IMR-90 (cell line): ENCODE data around the gene DENND6B. TPM values are rescaled to one million over a fixed set of nuclear protein-coding genes. Genes with fewer than 3 reads are reported as not detected.

Experiments used
- ATAC-seq: fragments of 200-7000 bp; cut with Tn5 transposase; 2 replicates; pipeline ENCODE4 v1.9.1; 2020; ENCODE audit warnings: low read depth, mild to moderate bottlenecking, moderate library complexity
- BruUV-seq: library from RNA; stranded (reverse); fragments of 400-500 nt; replicated peaks from 2 replicates; lab custom pipeline; 2021; lab: Mats Ljungman, UMichigan
- CTCF ChIA-PET: fragments of 300-600 bp; formaldehyde crosslinking; extraction: SDS; loops from one replicate; lab custom pipeline; 2021; ENCODE audit warnings: antibody characterized with exemption; lab: Yijun Ruan, JAX
- POLR2A ChIA-PET: fragments of 300-600 bp; sonication (Branson Sonifier 250); formaldehyde crosslinking; loops from one replicate; lab custom pipeline; 2022; ENCODE audit warnings: antibody characterized with exemption; ENCODE audit not compliant: unreplicated experiment; lab: Charles Lee
- DNase-seq: peaks from one replicate; pipeline ENCODE4 v3.0.0; 2013
- H2AFZ ChIP-seq: replicated peaks from 2 replicates; pipeline ENCODE3; 2013; ENCODE audit warnings: low read length, mild to moderate bottlenecking; ENCODE audit not compliant: poor library complexity
- H2AK5ac ChIP-seq: 2 replicates; pipeline ENCODE4 v1.6.1; 2013; ENCODE audit warnings: low read depth, low read length, inconsistent platforms
- H2AK9ac ChIP-seq: replicated peaks from 2 replicates; pipeline ENCODE3; 2013; ENCODE audit warnings: mild to moderate bottlenecking, low read depth, low read length, moderate library complexity; ENCODE audit not compliant: poor library complexity
- H2BK120ac ChIP-seq: 2 replicates; pipeline ENCODE4 v1.6.1; 2013; ENCODE audit warnings: low read depth, low read length, inconsistent platforms
- H2BK15ac ChIP-seq: 3 replicates; pipeline ENCODE4 v1.6.1; 2013; ENCODE audit warnings: low read depth, low read length, inconsistent platforms
- H2BK20ac ChIP-seq: 2 replicates; pipeline ENCODE4 v1.6.1; 2013; ENCODE audit warnings: low read depth, mild to moderate bottlenecking, inconsistent platforms, low read length, moderate library complexity
- H2BK5ac ChIP-seq: 2 replicates; pipeline ENCODE4 v1.6.1; 2013; ENCODE audit warnings: mild to moderate bottlenecking, low read depth, low read length, inconsistent platforms; ENCODE audit not compliant: poor library complexity, severe bottlenecking
- H3K14ac ChIP-seq: replicated peaks from 2 replicates; pipeline ENCODE4 v1.6.1; 2013; ENCODE audit warnings: low read depth, low read length, inconsistent platforms
- H3K18ac ChIP-seq: 2 replicates; pipeline ENCODE4 v1.6.1; 2013; ENCODE audit warnings: low read depth, low read length, control low read depth
- H3K23ac ChIP-seq: 2 replicates; pipeline ENCODE4 v1.6.1; 2013; ENCODE audit warnings: low read depth, low read length, inconsistent platforms
- H3K27ac ChIP-seq: 2 replicates; pipeline ENCODE4 v1.5.1; 2013; ENCODE audit warnings: mild to moderate bottlenecking, control low read depth, low read length; ENCODE audit not compliant: insufficient read depth
- H3K27me3 ChIP-seq: 2 replicates; pipeline ENCODE4 v1.6.1; 2013; ENCODE audit warnings: low read length; ENCODE audit not compliant: control insufficient read depth, insufficient read depth
- H3K36me3 ChIP-seq: 2 replicates; pipeline ENCODE4 v1.6.1; 2013; ENCODE audit warnings: low read length, mixed read lengths; ENCODE audit not compliant: control insufficient read depth, insufficient read depth
- H3K4ac ChIP-seq: 2 replicates; pipeline ENCODE4 v1.6.1; 2013; ENCODE audit warnings: low read depth, low read length, inconsistent platforms
- H3K4me1 ChIP-seq: 2 replicates; pipeline ENCODE4 v1.6.1; 2013; ENCODE audit warnings: low read length, mixed read lengths; ENCODE audit not compliant: control insufficient read depth, insufficient read depth
- H3K4me2 ChIP-seq: 2 replicates; pipeline ENCODE4 v1.6.1; 2013; ENCODE audit warnings: low read depth, mild to moderate bottlenecking, control low read depth, low read length, moderate library complexity
- H3K4me3 ChIP-seq: 2 replicates; pipeline ENCODE4 v1.5.1; 2013; ENCODE audit warnings: low read depth, mild to moderate bottlenecking, control low read depth, low read length, moderate library complexity; ENCODE audit not compliant: insufficient read depth
- H3K56ac ChIP-seq: 2 replicates; pipeline ENCODE4 v1.6.1; 2013; ENCODE audit warnings: low read length, inconsistent platforms; ENCODE audit not compliant: insufficient read depth; ENCODE audit errors: extremely low read depth
- H3K79me1 ChIP-seq, 2 experiments: 2 replicates each; pipeline ENCODE4 v1.6.1; 2013; ENCODE audit warnings: low read length in 2 of 2, inconsistent platforms in 1 of 2, low read depth in 1 of 2
- H3K9ac ChIP-seq: 2 replicates; pipeline ENCODE4 v1.6.1; 2013; ENCODE audit warnings: low read depth, low read length, control low read depth
- H3K9me1 ChIP-seq: 2 replicates; pipeline ENCODE4 v1.6.1; 2013; ENCODE audit warnings: low read length, inconsistent platforms; ENCODE audit not compliant: insufficient read depth
- H3K9me3 ChIP-seq: 2 replicates; pipeline ENCODE4 v1.6.1; 2013; ENCODE audit warnings: low read length; ENCODE audit not compliant: control insufficient read depth, insufficient read depth
- H4K20me1 ChIP-seq: 2 replicates; pipeline ENCODE4 v1.6.1; 2013; ENCODE audit warnings: low read length, inconsistent platforms; ENCODE audit not compliant: insufficient read depth
- H4K5ac ChIP-seq: 2 replicates; pipeline ENCODE4 v1.6.1; 2013; ENCODE audit warnings: mild to moderate bottlenecking, low read depth, low read length, control low read depth
- H4K8ac ChIP-seq, 2 experiments: 2 replicates each; pipeline ENCODE4 v1.6.1; 2013; ENCODE audit warnings: low read depth in 2 of 2, low read length in 2 of 2, control low read depth in 1 of 2, inconsistent platforms in 1 of 2
- H4K91ac ChIP-seq: 2 replicates; pipeline ENCODE4 v1.6.1; 2013; ENCODE audit warnings: low read depth, low read length, inconsistent platforms; ENCODE audit not compliant: insufficient read depth
- FOS ChIP-seq: fragments of 150-350 bp; IDR thresholded peaks from 2 replicates; pipeline ENCODE4 v1.6.1; 2016; ENCODE audit warnings: low read depth, low read length
- MXI1 ChIP-seq: IDR thresholded peaks from 2 replicates; pipeline ENCODE4 v1.6.1; 2012; ENCODE audit warnings: low read depth, mild to moderate bottlenecking, low read length, moderate library complexity, borderline replicate concordance
- POLR2A ChIP-seq: IDR thresholded peaks from 2 replicates; pipeline ENCODE4 v1.6.1; 2012; ENCODE audit warnings: mild to moderate bottlenecking, low read depth, low read length
- WGBS, 2 experiments: methylation state at CpG; one replicate each; pipeline versions ENCODE4 v1.1.5 to v1.1.7; 2013; ENCODE audit warnings: missing lambda C conversion rate in 2 of 2; ENCODE audit not compliant: insufficient read length in 1 of 2; ENCODE audit errors: extremely low coverage in 2 of 2; 5-methylcytosine and 5-hydroxymethylcytosine counted together
- dilution Hi-C: fragments of 300-500 bp; cut with HindIII; formaldehyde crosslinking; loops from one replicate; pipeline ENCODE4 v1.14.3; 2018; ENCODE audit warnings: low sequenced_read_pairs; ENCODE audit not compliant: unreplicated experiment
- in situ Hi-C: fragments of 300-500 bp; cut with MboI; formaldehyde crosslinking; loops from 3 replicates; pipeline ENCODE4 v1.14.3; 2019; ENCODE audit warnings: low sequenced_read_pairs, inconsistent platforms, mixed read lengths
- intact Hi-C: fragments of 100-400 bp; cut with micrococcal nuclease; formaldehyde crosslinking; loops from 2 replicates; pipeline ENCODE4 v1.10.0; 2022
- polyA plus RNA-seq, 3 experiments: library from polyadenylated mRNA; depleted of rRNA; stranded (reverse); fragments of >200 nt; gene quantifications; 2 replicates each; pipeline ENCODE4 v1.2.3, GENCODE V29; 2012; ENCODE audit warnings: low replicate concordance in 1 of 3
- total RNA-seq: library from RNA; depleted of rRNA; stranded (reverse); fragments of >200 nt; gene quantifications from 2 replicates; pipeline ENCODE4 v1.2.3, GENCODE V29; 2012

Gene DENND6B
- total and polyA plus RNA-seq, 2 of the 4 experiments (the other 2 are of a cell fraction): 0.36 to 4.9 TPM

- H2AK5ac ChIP-seq: no peak overlapping the region
- H3K9ac ChIP-seq: peak overlapping the region; percentile 72
- no peaks in the 10 kb centered on the region for H3K9me3 ChIP-seq
- peak overlapping the region; percentile 89 for H2AFZ ChIP-seq
- no peak overlapping the region for H4K5ac ChIP-seq
- H3K56ac ChIP-seq: no peak overlapping the region
- no peaks in the 10 kb centered on the region for H3K27me3 ChIP-seq
- no peak overlapping the region for H4K8ac ChIP-seq
- POLR2A ChIA-PET: interaction anchor here (0.6 kb wide), 1 partner anchor 351 kb away, joined by 4 read pairs; no protein-coding TSS in a partner anchor
- intact Hi-C loops (loop anchor here (2.0 to 5.0 kb wide), 2 partner anchors 36 to 56 kb away; partner anchors contain the start of genes DENND6B and PLXNB2), dilution Hi-C loops (no loop called here), in situ Hi-C loops (loop anchor here (10.0 kb wide), 1 partner anchor 54 kb away; the partner anchor contains the start of gene DENND6B)
- peaks cover 18% of the 10 kb centered on the region for H3K36me3 ChIP-seq
- WGBS, 2 experiments: 2% methylated on average over 29 of the region's 53 CpGs; no CpG with 5 or more reads in 1 of the 2 experiments
- CTCF ChIA-PET: no interaction called here
- H3K18ac ChIP-seq: no peak overlapping the region
- H3K4me3 ChIP-seq: peak overlapping the region; percentile 37
- H2BK20ac ChIP-seq: no peak overlapping the region
- no peak overlapping the region for H3K27ac ChIP-seq
- peak overlapping the region; percentile 96 for H3K4me2 ChIP-seq
- no peak for TF ChIP-seq FOS
- peak; percentile 71; the same call in 1 of the 2 replicates for TF ChIP-seq MXI1
- no peak for TF ChIP-seq POLR2A
- H2AK9ac ChIP-seq: no peak overlapping the region
- no peak overlapping the region for H2BK15ac ChIP-seq
- H3K14ac ChIP-seq: no peak overlapping the region
- no peak overlapping the region for H2BK5ac ChIP-seq
- peaks cover 0 to 14% of the 10 kb centered on the region in 2 experiments; a peak in 1 of 4 replicates for H3K79me1 ChIP-seq
- peaks cover 13% of the 10 kb centered on the region for H3K4me1 ChIP-seq
- H4K20me1 ChIP-seq: peaks cover 40% of the 10 kb centered on the region
- no TSS peak for BruUV-seq
- no peak overlapping the region for H4K91ac ChIP-seq
- H3K4ac ChIP-seq: peak overlapping the region; percentile 0; the same call in 1 of the 2 replicates
- no peak overlapping the region for H3K23ac ChIP-seq
- no peaks in the 10 kb centered on the region for H3K9me1 ChIP-seq
- no peak overlapping the region for H2BK120ac ChIP-seq
- DNase-seq: peak; percentile 61
- ATAC-seq: peak; percentile 42
These were observed 56.0 kb downstream of the DENND6B start for GRCh38 chr22:50270666-50271394.
